Peyer's patch (tissue), 4 donors: Measurements from ENCODE around the gene GUCA2A.

ENCODE experiments used
- POLR2A ChIP-seq, 2 donors: fragments of 450-650 bp; IDR thresholded peaks; one replicate each; pipeline ENCODE4 v1.5.1; 2017; ENCODE audit warnings: antibody characterized with exemption in 2 of 2, mild to moderate bottlenecking in 2 of 2, moderate library complexity in 2 of 2
- TF ChIP-seq, protein P1 (sequence below), 6 experiments: fragments of 450-650 bp in 4 of 6; fragments of 200-600 bp in 2 of 6; sonication (generic) in 1 of 6; IDR thresholded peaks; one replicate each; pipeline ENCODE4 v1.5.1; 2017 to 2019; ENCODE audit warnings: antibody characterized with exemption in 6 of 6, mild to moderate bottlenecking in 3 of 6, moderate library complexity in 1 of 6

DNA sequence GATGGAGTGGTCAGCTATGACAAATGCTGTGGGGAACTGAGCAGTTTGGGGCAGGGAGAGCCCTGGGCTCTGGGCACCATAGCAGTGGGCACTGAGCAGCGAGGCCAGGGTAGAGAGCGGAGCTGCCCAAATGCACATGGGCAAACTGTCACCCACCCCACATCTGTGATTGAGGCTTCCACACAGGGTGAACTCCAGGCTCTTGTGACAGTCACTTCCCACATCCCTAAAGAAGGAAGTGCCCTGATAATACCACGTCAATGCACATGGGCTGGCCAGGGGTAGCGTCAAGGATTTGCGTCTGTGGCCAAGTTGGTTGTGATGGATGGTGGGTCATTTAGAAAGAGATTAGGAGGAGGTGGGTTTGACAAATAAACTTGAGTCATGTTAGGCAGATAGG, 13.9 kb downstream of the GUCA2A start:
- no peak for TF ChIP-seq POLR2A (IDR thresholded peaks at IDR 0.05)
- TF ChIP-seq, protein P1, sequence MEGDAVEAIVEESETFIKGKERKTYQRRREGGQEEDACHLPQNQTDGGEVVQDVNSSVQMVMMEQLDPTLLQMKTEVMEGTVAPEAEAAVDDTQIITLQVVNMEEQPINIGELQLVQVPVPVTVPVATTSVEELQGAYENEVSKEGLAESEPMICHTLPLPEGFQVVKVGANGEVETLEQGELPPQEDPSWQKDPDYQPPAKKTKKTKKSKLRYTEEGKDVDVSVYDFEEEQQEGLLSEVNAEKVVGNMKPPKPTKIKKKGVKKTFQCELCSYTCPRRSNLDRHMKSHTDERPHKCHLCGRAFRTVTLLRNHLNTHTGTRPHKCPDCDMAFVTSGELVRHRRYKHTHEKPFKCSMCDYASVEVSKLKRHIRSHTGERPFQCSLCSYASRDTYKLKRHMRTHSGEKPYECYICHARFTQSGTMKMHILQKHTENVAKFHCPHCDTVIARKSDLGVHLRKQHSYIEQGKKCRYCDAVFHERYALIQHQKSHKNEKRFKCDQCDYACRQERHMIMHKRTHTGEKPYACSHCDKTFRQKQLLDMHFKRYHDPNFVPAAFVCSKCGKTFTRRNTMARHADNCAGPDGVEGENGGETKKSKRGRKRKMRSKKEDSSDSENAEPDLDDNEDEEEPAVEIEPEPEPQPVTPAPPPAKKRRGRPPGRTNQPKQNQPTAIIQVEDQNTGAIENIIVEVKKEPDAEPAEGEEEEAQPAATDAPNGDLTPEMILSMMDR (IDR thresholded peaks at IDR 0.05) = no peak
